WI38 (cell line): ENCODE data around the gene NEURL1B.

Experiments used
- H3K4me3 ChIP-seq: 2 replicates; pipeline ENCODE4 v1.5.1; 2011; ENCODE audit warnings: low read depth, mild to moderate bottlenecking, control low read depth, low read length
- TF ChIP-seq, protein P1 (sequence below): IDR thresholded peaks from 2 replicates; pipeline ENCODE4 v1.5.1; 2012; ENCODE audit warnings: low read depth, mild to moderate bottlenecking, control low read depth, low read length

Gene NEURL1B

DNA sequence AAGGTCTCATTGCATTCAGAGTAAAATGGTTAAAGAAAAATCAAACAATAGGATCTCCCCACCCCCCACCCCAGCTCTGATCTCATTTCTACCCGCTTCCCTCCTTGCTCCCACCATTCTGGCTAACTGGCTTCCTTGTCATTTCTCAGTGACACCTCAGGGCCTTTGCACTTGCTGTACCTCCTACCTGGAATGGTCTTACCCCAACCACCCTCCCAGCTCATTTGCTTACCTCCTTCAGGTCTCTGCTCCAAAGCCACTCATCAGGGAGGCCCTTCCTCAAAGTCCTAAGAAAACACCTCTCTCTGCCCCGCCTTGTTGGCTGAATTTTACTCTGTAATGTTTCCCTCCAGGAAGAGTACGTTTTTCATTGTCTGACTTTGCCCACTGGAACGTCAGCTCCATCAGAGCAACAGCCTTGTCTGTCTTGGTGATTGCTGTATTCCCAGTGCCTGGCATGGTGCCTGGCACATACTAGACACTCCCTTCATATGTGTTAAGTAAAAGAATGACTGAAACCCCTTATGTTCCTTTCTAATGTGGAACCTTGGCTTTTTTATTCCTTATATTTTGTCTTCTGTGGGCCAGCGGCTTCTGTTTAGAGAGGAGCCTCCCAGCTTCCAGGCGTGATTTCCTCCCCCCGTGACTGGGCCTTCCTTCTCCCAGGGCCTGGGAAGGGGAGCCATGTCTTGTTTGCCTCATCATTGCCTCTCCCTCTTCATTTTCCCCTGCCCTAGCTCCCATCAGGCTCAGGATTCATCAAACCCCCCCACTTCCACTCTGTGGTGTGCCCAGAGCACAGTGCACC is 26.9 kb downstream of the NEURL1B start:
- no peak overlapping the region for H3K4me3 ChIP-seq
- TF ChIP-seq, protein P1, sequence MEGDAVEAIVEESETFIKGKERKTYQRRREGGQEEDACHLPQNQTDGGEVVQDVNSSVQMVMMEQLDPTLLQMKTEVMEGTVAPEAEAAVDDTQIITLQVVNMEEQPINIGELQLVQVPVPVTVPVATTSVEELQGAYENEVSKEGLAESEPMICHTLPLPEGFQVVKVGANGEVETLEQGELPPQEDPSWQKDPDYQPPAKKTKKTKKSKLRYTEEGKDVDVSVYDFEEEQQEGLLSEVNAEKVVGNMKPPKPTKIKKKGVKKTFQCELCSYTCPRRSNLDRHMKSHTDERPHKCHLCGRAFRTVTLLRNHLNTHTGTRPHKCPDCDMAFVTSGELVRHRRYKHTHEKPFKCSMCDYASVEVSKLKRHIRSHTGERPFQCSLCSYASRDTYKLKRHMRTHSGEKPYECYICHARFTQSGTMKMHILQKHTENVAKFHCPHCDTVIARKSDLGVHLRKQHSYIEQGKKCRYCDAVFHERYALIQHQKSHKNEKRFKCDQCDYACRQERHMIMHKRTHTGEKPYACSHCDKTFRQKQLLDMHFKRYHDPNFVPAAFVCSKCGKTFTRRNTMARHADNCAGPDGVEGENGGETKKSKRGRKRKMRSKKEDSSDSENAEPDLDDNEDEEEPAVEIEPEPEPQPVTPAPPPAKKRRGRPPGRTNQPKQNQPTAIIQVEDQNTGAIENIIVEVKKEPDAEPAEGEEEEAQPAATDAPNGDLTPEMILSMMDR: no peak

DNA sequence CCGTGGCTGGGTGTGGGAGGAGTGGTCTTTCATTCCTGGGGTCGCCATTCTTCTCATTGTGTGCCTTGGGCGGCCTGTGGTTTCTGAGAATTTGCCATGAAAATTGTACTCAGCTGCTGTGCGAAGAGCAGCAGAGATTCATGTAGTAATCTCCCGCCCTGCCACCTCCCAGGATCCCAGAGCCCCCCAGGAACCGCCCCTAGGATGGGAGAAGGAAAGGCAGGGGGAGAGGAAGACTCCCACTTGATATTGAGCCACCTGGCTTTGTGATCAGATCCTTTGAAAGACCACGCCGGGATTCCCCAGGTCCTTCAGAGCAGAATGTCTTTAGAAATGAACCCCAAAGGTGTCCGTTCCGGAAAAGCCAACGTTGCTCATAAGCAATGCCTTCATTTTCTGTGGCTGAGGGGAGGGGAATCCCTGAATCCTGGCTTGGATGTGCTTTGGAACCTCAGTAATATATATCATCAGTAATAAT is 27.6 kb downstream of the NEURL1B start:
- TF ChIP-seq, protein P1: no peak
- H3K4me3 ChIP-seq: no peak overlapping the region

DNA sequence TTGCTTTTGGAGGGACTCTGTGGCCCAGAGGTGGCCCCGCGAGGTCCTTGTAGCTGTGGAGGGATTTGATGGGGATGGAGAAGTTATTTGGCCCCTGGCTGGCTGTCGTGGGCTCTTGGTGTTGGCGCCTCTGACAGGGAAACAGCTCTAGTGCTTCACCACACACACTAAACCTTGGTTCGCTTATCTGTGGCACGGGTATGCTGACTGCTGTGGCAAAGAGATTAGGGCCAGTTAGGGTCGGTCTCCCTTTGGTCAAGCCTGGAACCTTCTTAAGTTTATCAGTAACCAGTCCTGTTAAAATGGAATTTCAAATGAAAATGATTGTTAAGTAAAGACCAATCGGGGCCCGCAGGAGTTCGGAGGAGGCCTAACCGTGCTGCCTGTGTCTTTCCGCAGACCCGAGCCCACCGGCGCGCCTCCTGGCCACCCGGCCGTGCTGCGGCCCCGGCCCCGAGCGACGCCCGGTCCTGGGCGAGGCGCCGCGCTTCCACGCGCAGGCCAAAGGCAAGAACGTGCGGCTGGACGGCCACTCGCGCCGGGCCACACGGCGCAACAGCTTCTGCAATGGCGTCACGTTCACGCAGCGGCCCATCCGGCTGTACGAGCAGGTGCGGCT is 28.4 kb downstream of the NEURL1B start:
- no peak overlapping the region for H3K4me3 ChIP-seq
- TF ChIP-seq, protein P1: no peak

DNA sequence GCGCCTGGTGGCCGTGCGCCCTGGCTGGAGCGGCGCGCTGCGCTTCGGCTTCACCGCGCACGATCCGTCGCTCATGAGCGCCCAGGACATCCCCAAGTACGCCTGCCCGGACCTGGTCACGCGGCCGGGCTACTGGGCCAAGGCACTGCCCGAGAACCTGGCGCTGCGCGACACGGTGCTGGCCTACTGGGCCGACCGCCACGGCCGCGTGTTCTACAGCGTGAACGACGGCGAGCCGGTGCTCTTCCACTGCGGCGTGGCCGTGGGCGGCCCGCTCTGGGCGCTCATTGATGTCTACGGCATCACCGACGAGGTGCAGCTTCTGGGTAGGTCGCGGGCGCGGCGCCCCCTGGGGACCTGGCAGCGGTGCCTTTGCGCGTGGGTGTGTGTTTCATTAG is 28.9 kb downstream of the NEURL1B start:
- H3K4me3 ChIP-seq: no peak overlapping the region
- TF ChIP-seq, protein P1: no peak

DNA sequence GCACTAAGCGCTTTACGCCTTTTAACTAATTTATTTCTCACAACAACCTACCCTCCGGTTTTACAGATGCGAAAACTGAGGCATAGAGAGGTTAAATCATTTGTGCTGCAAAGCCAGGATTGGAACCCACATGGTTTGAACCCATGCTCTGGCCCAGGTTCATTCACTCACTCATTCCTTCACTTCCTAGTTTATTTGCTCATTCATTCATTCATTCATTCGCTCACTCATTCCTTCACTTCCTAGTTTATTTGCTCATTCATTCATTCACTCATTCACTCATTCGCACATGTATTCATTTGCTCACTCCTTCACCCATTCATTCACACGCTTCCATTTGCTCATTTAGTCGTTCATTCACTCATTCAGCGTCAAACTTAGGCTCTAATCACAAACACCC is 29.4 kb downstream of the NEURL1B start:
- H3K4me3 ChIP-seq: no peak overlapping the region
- TF ChIP-seq, protein P1: no peak

DNA sequence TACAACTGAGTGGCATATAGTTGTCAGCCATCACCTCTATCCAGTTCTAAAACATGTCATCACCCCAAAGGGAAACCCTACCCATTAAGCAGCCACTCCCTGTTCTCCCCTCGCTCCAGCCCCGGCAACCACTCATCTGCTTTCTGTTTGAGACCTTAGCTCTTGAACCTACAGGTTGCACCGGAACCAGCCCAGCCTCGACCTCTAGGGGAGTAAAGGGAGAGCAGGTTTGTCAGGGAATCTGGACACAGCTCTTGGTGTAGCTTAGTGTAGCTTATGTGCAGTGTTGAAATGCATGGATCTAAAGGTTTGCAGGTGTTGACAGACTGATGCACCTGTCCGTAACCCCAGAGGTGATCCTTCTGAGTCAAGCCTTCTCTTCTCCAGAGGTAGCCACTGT is 30.0 kb downstream of the NEURL1B start:
- TF ChIP-seq, protein P1: no peak
- no peak overlapping the region for H3K4me3 ChIP-seq

DNA sequence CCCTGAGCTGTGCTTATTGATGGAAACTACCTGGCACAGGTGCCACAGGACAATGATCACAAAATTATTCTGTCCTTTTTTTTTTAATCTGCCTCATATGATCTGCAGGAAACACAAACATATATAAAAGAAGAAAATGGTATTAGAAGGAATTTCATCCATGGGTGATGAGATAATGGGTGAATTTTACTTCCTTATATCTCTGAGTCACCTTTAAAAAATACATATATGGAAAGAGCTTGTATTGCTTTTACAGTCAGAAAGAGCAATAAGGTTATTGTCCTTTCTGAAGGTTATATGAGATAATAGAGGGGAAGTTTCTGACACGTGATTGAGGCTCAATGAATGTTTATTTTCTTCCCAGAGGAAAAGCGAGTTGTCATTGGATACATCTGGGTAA is 31.6 kb downstream of the NEURL1B start:
- no peak overlapping the region for H3K4me3 ChIP-seq
- TF ChIP-seq, protein P1: no peak
